ENCODE measurements around the gene COMT. TPM values are rescaled to one million over a fixed set of nuclear protein-coding genes. Genes with fewer than 3 reads are reported as not detected.

The COMT gene
- total RNA-seq, 4 donors from 2014 or later, result 58.5 to 103 (median 85.3) TPM

DNA sequence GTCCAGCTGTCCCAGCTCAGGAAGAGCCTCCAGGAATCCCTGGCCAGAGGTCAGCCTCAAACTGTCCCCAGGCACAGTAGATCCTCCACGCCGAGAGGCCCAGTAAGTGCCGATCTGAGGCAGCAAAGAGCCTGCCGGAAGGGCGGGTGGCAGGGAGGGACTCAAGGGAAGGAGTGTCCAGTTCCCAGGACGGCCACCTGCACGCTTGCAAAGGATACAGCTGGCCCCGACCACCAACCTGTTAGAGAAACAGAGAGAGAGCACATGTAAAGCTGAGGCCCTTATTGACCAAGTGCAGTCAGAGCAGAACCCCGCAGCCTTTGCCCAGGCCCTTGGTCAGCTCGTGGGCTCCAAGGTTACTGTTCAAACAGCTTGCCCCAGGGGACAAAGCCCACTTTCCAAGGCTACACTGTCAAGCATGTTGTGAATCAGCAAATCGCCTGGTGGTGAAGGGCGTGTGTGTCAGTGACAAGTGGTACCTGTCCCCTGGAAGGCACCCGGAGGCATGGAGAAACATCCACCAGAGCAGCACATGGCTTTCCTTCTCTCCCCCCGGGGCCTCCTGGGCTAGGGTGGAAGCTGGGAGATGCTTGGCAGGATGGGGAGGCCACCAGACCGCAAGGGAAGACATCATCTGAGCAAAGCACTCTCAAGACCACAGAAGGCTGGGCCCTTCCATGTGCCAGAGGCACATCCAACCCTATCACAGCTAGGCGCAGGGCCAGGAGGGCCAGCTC, 42.6 kb upstream of the COMT start:
- Histone ChIP-seq H3K4me1 (peaks cover 0 to 8% (median 6%) of the 10 kb centered on the region in 4 donors), H3K36me3 (no peaks in the 10 kb centered on the region), H3K27me3 (no peaks in the 10 kb centered on the region), H3K27ac (no peak overlapping the region), H3K4me3 (no peak overlapping the region), H3K9me3 (no peaks in the 10 kb centered on the region)
- 89% methylated on average over 16 of the region's 16 CpGs; no CpG with 5 or more reads in 1 of the 2 donors for WGBS, 2 donors (ENCODE audit: low coverage in 1 of 2)
- no peak for DNase-seq
- intact Hi-C loops (cut with DNase I; ENCODE audit: low total_unique reads), result no loop called here
- TF ChIP-seq POLR2AphosphoS5 (IDR thresholded peaks at IDR 0.05) (no peak), POLR2A (IDR thresholded peaks at IDR 0.05) (no peak), EP300 (IDR thresholded peaks at IDR 0.05; ENCODE audit: low read depth) (no peak)
- in situ Hi-C loops (cut with MboI; ENCODE audit: low pct_ligation_motif_present in 1 of 4, low pct_unique_long_range_greater_than_20kb in 1 of 4, low sequenced_read_pairs in 3 of 4), result no loop called here

DNA sequence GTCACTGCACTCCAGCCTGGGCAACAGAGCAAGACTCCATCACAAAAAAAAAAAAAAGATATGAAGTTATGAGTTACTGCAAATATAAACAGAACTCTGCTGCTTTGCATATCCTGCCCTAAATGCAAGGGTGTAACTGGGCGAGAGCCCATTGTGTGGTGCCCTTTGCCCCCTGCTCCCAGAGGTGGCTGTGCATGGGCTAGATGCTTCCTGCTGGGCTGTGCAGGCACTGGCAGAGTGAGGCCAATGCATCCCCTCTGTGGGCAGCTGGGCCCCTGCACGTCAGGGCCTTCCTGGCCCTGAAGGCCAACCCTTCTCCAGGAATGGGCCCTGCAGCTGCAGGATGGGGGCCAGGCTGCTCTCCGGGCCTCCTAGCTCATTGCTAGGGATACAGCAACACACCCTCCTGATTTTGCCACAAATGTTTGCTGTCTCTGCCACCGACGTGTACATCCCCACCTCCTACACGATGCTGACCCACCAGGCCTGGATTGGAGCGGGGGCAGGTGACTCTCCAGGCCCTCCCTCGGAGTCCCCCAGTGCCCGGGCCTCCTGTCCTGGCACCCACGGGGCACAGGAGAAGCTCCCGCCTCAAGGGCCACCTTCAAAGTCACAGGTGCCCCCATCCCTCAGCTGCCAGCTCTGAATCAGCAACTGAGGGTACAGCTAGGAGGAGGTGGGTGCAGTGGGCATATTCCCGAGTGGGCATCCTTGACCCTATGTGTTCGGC, 40.7 kb upstream of the COMT start:
- Histone ChIP-seq H3K27me3 (no peaks in the 10 kb centered on the region), H3K27ac (peak overlapping the region in 1 of 4 donors; percentile 33), H3K36me3 (no peaks in the 10 kb centered on the region), H3K4me3 (no peak overlapping the region), H3K4me1 (peaks cover 0 to 8% (median 6%) of the 10 kb centered on the region in 4 donors), H3K9me3 (no peaks in the 10 kb centered on the region)
- TF ChIP-seq, protein P1, sequence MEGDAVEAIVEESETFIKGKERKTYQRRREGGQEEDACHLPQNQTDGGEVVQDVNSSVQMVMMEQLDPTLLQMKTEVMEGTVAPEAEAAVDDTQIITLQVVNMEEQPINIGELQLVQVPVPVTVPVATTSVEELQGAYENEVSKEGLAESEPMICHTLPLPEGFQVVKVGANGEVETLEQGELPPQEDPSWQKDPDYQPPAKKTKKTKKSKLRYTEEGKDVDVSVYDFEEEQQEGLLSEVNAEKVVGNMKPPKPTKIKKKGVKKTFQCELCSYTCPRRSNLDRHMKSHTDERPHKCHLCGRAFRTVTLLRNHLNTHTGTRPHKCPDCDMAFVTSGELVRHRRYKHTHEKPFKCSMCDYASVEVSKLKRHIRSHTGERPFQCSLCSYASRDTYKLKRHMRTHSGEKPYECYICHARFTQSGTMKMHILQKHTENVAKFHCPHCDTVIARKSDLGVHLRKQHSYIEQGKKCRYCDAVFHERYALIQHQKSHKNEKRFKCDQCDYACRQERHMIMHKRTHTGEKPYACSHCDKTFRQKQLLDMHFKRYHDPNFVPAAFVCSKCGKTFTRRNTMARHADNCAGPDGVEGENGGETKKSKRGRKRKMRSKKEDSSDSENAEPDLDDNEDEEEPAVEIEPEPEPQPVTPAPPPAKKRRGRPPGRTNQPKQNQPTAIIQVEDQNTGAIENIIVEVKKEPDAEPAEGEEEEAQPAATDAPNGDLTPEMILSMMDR (IDR thresholded peaks at IDR 0.05), result no peak
- TF ChIP-seq POLR2A (IDR thresholded peaks at IDR 0.05), result no peak
- TF ChIP-seq EP300 (IDR thresholded peaks at IDR 0.05; ENCODE audit: low read depth), result no peak
- no peak for TF ChIP-seq POLR2AphosphoS5 (IDR thresholded peaks at IDR 0.05)
- WGBS, 2 donors (ENCODE audit: low coverage in 1 of 2), result 29 to 73% methylated on average over 1 to 7 of the region's 13 CpGs
- DNase-seq, result peak; percentile 75
- in situ Hi-C loops (cut with MboI; ENCODE audit: low pct_ligation_motif_present in 1 of 4, low pct_unique_long_range_greater_than_20kb in 1 of 4, low sequenced_read_pairs in 3 of 4) (no loop called here), intact Hi-C loops (cut with DNase I; ENCODE audit: low total_unique reads) (no loop called here)

DNA sequence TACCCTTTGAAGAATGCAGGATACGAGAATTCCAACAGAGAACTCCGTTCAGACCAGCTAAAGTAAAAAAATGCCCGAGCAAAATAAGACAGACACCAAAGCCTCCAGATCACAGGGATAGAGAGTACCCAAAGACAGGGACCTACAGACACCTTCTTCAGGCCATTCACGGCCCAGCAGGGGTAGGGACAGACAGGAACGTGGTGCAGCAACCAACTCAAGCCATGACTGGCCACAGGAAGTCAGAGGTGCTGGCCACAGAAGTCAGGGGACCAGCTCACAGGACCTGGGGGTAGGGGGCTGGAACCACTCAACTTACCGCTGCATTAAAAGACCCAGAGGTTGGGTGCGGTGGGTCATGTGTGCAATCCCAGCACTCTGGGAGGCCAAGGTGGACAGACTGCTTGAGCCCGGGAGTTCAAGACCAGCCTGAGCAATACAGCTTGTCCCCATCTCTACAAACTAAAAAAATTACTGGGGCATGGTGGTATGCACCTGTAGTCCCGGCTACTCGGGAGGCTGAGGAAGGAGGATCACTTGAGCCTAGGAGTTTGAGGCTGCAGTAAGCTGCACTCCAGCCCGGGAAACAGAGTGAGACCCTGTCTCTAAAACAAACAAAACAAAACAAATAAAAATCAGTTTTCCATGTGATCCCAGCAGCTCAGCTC, 39.9 kb upstream of the COMT start:
- TF ChIP-seq, protein P1 (IDR thresholded peaks at IDR 0.05), result no peak
- no peak for TF ChIP-seq POLR2AphosphoS5 (IDR thresholded peaks at IDR 0.05)
- TF ChIP-seq EP300 (IDR thresholded peaks at IDR 0.05; ENCODE audit: low read depth), result no peak
- no peak for TF ChIP-seq POLR2A (IDR thresholded peaks at IDR 0.05)
- Histone ChIP-seq H3K27ac (no peak overlapping the region), H3K4me1 (peaks cover 0 to 8% (median 6%) of the 10 kb centered on the region in 4 donors), H3K9me3 (no peaks in the 10 kb centered on the region), H3K36me3 (no peaks in the 10 kb centered on the region), H3K27me3 (no peaks in the 10 kb centered on the region), H3K4me3 (no peak overlapping the region)
- intact Hi-C loops (cut with DNase I; ENCODE audit: low total_unique reads), result no loop called here
- WGBS, 2 donors (ENCODE audit: low coverage in 1 of 2), result 86 to 87% methylated on average over 4 to 11 of the region's 11 CpGs
- in situ Hi-C loops (cut with MboI; ENCODE audit: low pct_ligation_motif_present in 1 of 4, low pct_unique_long_range_greater_than_20kb in 1 of 4, low sequenced_read_pairs in 3 of 4), result no loop called here
- no peak for DNase-seq

DNA sequence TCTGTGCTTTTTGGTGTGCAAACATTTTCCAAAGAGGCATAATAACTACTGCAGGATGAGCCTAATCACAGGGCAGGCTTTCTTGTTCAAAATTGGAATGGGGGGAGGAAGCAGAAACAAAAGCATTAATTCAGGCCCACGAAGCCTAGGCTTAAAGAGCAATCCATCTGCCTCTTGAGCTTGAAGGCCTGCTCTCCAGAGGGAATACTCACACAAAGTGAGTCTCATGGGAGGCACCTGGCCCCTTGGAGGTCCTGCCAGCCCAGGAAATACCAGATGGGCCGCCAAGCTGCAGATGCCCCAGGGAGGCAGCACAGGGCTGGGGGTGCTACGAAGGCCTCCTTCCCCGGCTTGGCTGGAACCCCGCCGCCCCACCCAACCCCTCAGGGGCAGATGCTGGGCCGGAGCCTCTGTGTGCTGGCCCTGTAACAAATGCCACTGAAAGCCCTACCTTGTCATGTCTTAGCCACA, 39.3 kb upstream of the COMT start:
- Histone ChIP-seq H3K9me3 (no peaks in the 10 kb centered on the region), H3K27ac (no peak overlapping the region), H3K4me1 (peaks cover 0 to 8% (median 6%) of the 10 kb centered on the region in 4 donors), H3K27me3 (no peaks in the 10 kb centered on the region), H3K36me3 (no peaks in the 10 kb centered on the region), H3K4me3 (no peak overlapping the region)
- TF ChIP-seq, protein P1 (IDR thresholded peaks at IDR 0.05), result no peak
- TF ChIP-seq EP300 (IDR thresholded peaks at IDR 0.05; ENCODE audit: low read depth) (no peak), POLR2AphosphoS5 (IDR thresholded peaks at IDR 0.05) (no peak), POLR2A (IDR thresholded peaks at IDR 0.05) (no peak)
- 86% methylated on average over 6 of the region's 7 CpGs; no CpG with 5 or more reads in 1 of the 2 donors for WGBS, 2 donors (ENCODE audit: low coverage in 1 of 2)
- intact Hi-C loops (cut with DNase I; ENCODE audit: low total_unique reads) (no loop called here), in situ Hi-C loops (cut with MboI; ENCODE audit: low pct_ligation_motif_present in 1 of 4, low pct_unique_long_range_greater_than_20kb in 1 of 4, low sequenced_read_pairs in 3 of 4) (no loop called here)
- DNase-seq, result no peak

Measured in transverse colon (tissue), 4 donors.